ENCODE results near the gene ADCY5.

ADCY5 gene

GRCh38 chr3:123296836-123297626 is 151.9 kb downstream of the ADCY5 start:
- DNase-seq = no peak

DNA sequence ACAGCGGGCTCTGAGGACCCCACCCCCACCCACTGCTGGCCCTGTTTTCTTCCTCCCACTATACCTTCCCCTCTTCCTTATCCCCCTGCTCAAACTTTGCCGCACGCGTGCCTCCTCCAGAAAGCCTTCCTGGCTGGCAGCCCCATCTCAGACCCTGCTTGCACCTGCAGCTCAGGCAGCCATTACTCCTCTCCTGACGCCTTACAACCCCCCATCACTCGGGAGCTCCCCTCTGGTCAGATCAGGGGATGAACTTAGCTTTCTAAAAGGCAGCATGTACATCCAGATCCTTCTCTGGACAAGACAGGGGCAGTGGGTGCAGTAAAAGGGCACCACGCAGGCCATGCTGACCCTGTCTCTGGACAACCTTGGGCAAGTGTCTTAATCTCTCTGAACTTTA is 152.6 kb downstream of the ADCY5 start:
- no peak for DNase-seq

DNA sequence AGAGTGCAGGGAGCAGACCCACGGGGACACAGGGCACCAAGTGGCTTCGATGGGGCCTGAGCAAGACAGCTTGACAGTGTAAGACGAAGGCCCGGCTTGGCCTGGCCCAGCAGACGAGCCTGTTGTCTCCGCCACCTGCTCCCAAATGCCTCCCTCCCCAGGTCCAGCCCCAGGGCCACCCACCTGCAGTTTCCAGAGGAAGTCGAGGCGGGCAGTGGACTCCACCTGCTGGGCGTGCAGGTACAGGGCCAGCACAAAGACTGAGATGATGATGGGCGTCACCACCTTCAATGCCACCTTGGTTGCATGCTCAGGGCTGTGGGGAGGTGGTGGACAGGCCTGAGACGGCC is 153.0 kb downstream of the ADCY5 start:
- DNase-seq = no peak

GRCh38 chr3:123295171-123295900 is 153.6 kb downstream of the ADCY5 start:
- DNase-seq = no peak

DNA sequence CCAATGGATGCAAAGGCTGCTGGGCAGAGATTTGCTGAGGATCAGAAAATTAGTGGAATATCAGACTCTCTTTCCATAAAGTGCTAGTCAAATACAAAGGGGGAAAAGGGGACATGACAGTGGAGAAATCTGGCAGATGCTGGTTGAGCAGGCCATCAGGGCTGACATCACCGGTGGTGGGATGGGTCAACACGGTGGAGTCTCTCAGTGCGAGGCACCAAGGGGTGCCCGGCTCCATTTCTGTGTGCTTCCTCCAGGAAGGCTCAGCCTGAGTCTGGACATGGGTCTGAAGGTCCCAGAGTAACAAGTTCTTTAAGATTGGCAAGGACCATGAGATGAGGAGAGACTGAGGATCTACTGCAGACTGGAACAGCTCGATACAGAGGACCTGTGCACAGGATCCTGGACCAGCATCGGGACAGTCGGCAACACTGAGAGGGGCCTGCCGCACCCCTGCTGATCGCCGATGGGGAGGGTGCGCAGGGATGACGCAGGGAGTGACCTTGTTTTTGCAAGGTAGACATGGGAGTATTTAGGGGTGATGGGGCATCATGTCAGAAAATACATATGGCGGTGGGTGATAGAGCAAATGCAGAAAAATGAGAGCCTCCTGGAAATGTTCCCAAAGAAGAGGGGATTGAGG is 154.5 kb downstream of the ADCY5 start:
- DNase-seq = no peak

GRCh38 chr3:123292321-123293310 is 156.3 kb downstream of the ADCY5 start:
- no peak for DNase-seq

- DNase-seq = no peak
Observed at GRCh38 chr3:123291404-123291803, 157.5 kb downstream of the ADCY5 start.

- DNase-seq = no peak
Observed at GRCh38 chr3:123290962-123291361, 157.9 kb downstream of the ADCY5 start.

- no peak for DNase-seq
Observed at GRCh38 chr3:123290107-123290930, 158.6 kb downstream of the ADCY5 start.

GRCh38 chr3:123289391-123290106 is 159.3 kb downstream of the ADCY5 start:
- no peak for DNase-seq

DNA sequence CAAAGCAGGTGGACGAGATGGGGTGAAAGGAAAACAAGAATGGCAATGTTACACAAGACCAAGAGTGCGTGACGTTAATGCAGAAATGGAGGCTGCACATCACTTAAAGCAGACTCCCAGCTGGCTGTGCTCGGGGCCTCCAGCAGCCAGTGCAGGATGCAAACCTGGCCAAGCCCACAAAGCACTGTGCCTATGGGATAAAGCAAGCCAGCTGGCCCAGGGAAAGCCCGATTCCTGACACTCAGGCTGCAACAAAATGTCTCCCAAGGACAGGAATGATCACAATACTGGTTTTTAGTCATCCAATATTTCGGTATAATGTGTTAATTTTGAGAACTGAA is 161.0 kb downstream of the ADCY5 start:
- no peak for DNase-seq

GRCh38 chr3:123287051-123287961 is 161.6 kb downstream of the ADCY5 start:
- no peak for DNase-seq

DNA sequence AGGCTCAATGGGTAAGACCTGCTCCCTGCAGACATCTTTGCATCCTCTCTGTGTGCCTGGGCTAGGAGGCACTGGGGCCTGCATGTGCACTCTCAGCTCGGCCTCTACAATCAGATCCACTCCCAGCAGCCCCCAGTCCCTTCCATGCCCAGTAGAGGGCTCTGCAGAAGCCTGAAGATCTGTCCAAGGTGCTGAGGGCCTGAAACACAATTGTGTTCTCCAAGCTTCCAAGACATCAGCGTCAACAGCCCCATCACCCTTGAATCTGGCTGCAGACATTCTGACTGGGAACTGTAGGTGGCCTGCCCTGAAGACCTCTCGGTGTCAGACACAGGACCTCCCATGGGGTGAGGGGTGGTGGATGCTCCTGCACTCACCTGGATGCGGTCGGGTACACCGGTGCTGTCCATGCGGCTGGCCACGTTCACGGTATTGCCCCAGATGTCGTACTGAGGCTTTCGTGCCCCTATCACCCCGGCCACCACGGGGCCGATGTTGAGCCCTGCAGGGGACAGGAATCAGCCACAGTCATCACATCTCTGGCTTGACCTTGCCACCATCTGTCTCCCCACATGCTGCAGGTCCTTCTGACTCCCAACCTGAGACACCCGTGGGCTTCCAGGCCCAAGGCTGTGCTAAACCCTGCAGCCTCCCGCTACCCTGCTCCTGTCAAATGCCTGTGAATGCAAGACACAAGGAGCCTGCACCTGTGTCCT is 162.4 kb downstream of the ADCY5 start:
- peak; percentile 62 for DNase-seq

- DNase-seq = no peak
Observed at GRCh38 chr3:123285931-123286307, 163.0 kb downstream of the ADCY5 start.

DNA sequence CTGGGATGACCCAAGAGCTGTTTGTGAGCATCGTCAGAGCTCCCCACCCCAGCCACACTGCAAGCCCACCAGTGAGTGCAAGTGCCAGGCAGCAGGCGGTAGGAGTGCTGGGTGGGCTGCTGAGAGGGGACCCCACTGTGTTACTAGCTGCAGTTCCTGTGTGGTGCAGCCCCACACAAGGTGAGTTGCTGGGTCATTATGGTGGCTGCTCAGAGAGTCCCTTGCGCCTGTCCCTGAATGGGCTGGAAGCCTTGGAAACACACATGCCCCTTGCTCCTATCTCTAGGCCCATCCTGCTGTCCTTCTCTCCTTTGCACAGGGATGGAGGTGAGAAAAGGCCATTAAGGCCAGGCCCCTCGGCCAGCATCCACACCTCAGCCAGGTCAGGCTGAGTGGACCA is 163.4 kb downstream of the ADCY5 start:
- DNase-seq = no peak

GRCh38 chr3:123285066-123285465 is 163.8 kb downstream of the ADCY5 start:
- DNase-seq = no peak

DNA sequence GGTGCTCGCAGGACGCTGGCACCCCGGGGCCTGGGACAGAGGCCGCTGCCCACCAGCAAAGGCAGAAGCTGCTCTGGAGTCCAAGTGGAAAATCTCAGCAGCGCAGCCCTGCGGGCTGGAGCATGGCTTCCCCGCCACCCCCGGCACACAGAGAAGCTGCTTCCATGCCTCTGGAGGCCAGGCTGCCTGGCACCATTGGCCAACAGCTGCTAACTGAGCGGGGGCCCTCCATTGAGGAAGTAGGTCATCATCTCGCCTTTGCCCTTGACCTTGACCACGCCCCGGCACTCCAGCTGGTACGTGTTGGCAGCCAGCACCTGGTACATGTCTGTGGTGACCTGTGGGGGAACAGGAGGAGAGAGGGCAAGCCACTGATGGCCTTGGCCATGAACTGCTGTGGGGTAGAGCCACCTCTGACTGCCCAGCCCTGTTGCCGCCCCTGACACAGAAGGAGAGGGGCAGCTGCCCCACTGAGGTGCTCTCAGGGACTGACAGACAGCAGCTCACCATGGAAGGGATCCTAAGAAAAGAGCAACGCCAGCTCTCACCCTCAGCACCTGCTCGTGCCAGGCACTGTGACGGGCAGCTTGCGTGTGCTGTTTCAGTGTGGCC is 164.4 kb downstream of the ADCY5 start:
- DNase-seq = no peak

GRCh38 chr3:123283657-123284398 is 165.1 kb downstream of the ADCY5 start:
- no peak for DNase-seq

All from activated CD4-positive, alpha-beta T cell treated with anti-CD3 and anti-CD28 coated beads, Interleukin-2, Interleukin-6, amounts not matched to agents 100 ng/mL and 50 ng/mL, durations not matched to agents 16 hours and 8 hours (primary cell).